GM19324 (cell line): ENCODE measurements around the gene RPS6KA6.

Source experiments
- ATAC-seq: cut with Tn5 transposase; IDR thresholded peaks from one replicate; pipeline ENCODE4 v1.9.1; 2021; ENCODE audit warnings: mild to moderate bottlenecking, moderate library complexity; ENCODE audit not compliant: unreplicated experiment, low FRiP score

Gene RPS6KA6

GRCh38 chrX:84044051-84044450 is 143.9 kb downstream of the RPS6KA6 start:
- ATAC-seq = no peak
